RPMI7951 (cell line): ENCODE results near the gene RPS4Y2. TPM values are rescaled to one million over a fixed set of nuclear protein-coding genes. Genes with fewer than 3 reads are reported as not detected.

ENCODE experiments used
- DNase-seq: peaks from one replicate; pipeline ENCODE4 v3.0.0-alpha.2; 2012; ENCODE audit warnings: low read depth
- total RNA-seq: library from RNA; depleted of rRNA; stranded (reverse); fragments of >200 nt; shearing (Covaris generic); gene quantifications from 2 replicates; pipeline ENCODE4 v1.2.3, GENCODE V29; 2014; rRNA removed

The RPS4Y2 gene
- total RNA-seq: not detected in 2 replicates

- DNase-seq: no peak
Measured at GRCh38 chrY:20755808-20756207, at the start of gene RPS4Y2. Gene RPS4Y2 (plus strand): TSS chrY:20756108. CDS start chrY:20756164, 56 bp downstream.

GRCh38 chrY:20714391-20714790 lies 41.5 kb upstream of the RPS4Y2 start:
- no peak for DNase-seq

- no peak for DNase-seq
Measured at GRCh38 chrY:20726184-20726907, 29.6 kb upstream of the RPS4Y2 start.

GRCh38 chrY:20735200-20735599 lies 20.7 kb upstream of the RPS4Y2 start:
- no peak for DNase-seq

GRCh38 chrY:20739806-20740205 lies 16.1 kb upstream of the RPS4Y2 start:
- no peak for DNase-seq

GRCh38 chrY:20740609-20741008 lies 15.3 kb upstream of the RPS4Y2 start:
- no peak for DNase-seq

- no peak for DNase-seq
Measured at GRCh38 chrY:20745060-20745459, 10.8 kb upstream of the RPS4Y2 start.

- DNase-seq: no peak
Measured at GRCh38 chrY:20746919-20747318, 9.0 kb upstream of the RPS4Y2 start.

- DNase-seq: no peak
Measured at GRCh38 chrY:20763869-20764268, 8.0 kb downstream of the RPS4Y2 start.

GRCh38 chrY:20765117-20765516 lies 9.2 kb downstream of the RPS4Y2 start:
- no peak for DNase-seq

GRCh38 chrY:20770755-20771154 lies 14.8 kb downstream of the RPS4Y2 start:
- no peak for DNase-seq

- no peak for DNase-seq
Measured at GRCh38 chrY:20776104-20776503, 20.2 kb downstream of the RPS4Y2 start.

- no peak for DNase-seq
Measured at GRCh38 chrY:20780104-20780654, 24.3 kb downstream of the RPS4Y2 start.

GRCh38 chrY:20780776-20781175 lies 24.9 kb downstream of the RPS4Y2 start:
- no peak for DNase-seq

- DNase-seq: no peak
Measured at GRCh38 chrY:20781408-20781807, 25.5 kb downstream of the RPS4Y2 start.

GRCh38 chrY:20784965-20785364 lies 29.1 kb downstream of the RPS4Y2 start:
- no peak for DNase-seq

- no peak for DNase-seq
Measured at GRCh38 chrY:20787076-20787475, 31.2 kb downstream of the RPS4Y2 start.

- no peak for DNase-seq
Measured at GRCh38 chrY:20798351-20799049, 42.6 kb downstream of the RPS4Y2 start.

- DNase-seq: no peak
Measured at GRCh38 chrY:20802659-20803058, 46.8 kb downstream of the RPS4Y2 start.

GRCh38 chrY:20806243-20806642 lies 50.3 kb downstream of the RPS4Y2 start:
- DNase-seq: no peak

GRCh38 chrY:20813459-20813858 lies 57.6 kb downstream of the RPS4Y2 start:
- DNase-seq: no peak

- DNase-seq: no peak
Measured at GRCh38 chrY:20814794-20815193, 58.9 kb downstream of the RPS4Y2 start.

GRCh38 chrY:20817067-20817466 lies 61.2 kb downstream of the RPS4Y2 start:
- DNase-seq: no peak
